Upper lobe of left lung (tissue), 6 donors: Measurements from ENCODE around the gene TAS2R7. TPM values are rescaled to one million over a fixed set of nuclear protein-coding genes. Genes with fewer than 3 reads are reported as not detected.
"Not testable (repeated sequence)": the region's sequence is repeated elsewhere in the genome, so short reads cannot be mapped to it uniquely, and the experiment has no call there.

Experiments
- ATAC-seq, 2 donors: fragments of 200-7000 bp; cut with Tn5 transposase; one replicate each; pipeline ENCODE4 v1.9.1; 2022; ENCODE audit warnings: mild to moderate bottlenecking in 2 of 2, moderate library complexity in 2 of 2; ENCODE audit not compliant: low FRiP score in 2 of 2
- DNase-seq, 2 donors: peaks; one replicate each; pipeline ENCODE4 v3.0.0-alpha.2; 2019 to 2020
- H3K27ac ChIP-seq, 4 donors: fragments of 200-600 bp; sonication (generic); one replicate each; pipeline ENCODE4 v1.5.1; 2016 to 2019
- H3K27me3 ChIP-seq, 4 donors: fragments of 200-600 bp; sonication (generic); one replicate each; pipeline ENCODE4 v1.5.1; 2017 to 2019
- H3K36me3 ChIP-seq, 4 donors: fragments of 200-600 bp; sonication (generic); one replicate each; pipeline ENCODE4 v1.5.1; 2016 to 2019
- H3K4me1 ChIP-seq, 4 donors: fragments of 200-600 bp; sonication (generic); one replicate each; pipeline ENCODE4 v1.5.1; 2018 to 2019
- H3K4me3 ChIP-seq, 4 donors: fragments of 200-600 bp; sonication (generic); one replicate each; pipeline ENCODE4 v1.5.1; 2017 to 2019; ENCODE audit warnings: mild to moderate bottlenecking in 2 of 4, moderate library complexity in 1 of 4
- H3K9me3 ChIP-seq, 4 donors: fragments of 200-600 bp; sonication (generic); one replicate each; pipeline ENCODE4 v1.5.1; 2018 to 2019
- CTCF ChIP-seq, 6 experiments: fragments of 450-650 bp in 4 of 6; fragments of 200-600 bp in 2 of 6; sonication (generic) in 2 of 6; IDR thresholded peaks; one replicate each; pipeline ENCODE4 v1.5.1; 2016 to 2019; ENCODE audit warnings: antibody characterized with exemption in 6 of 6
- EP300 ChIP-seq, 4 donors: sonication (generic); formaldehyde crosslinking; IDR thresholded peaks; one replicate each; pipeline ENCODE4 v1.5.1; 2017; ENCODE audit warnings: antibody characterized with exemption in 4 of 4, control low read depth in 2 of 4
- POLR2A ChIP-seq, 4 donors: fragments of 450-650 bp; IDR thresholded peaks; one replicate each; pipeline ENCODE4 v1.5.1; 2016 to 2017; ENCODE audit warnings: antibody characterized with exemption in 4 of 4, mild to moderate bottlenecking in 2 of 4
- POLR2AphosphoS5 ChIP-seq, 2 donors: sonication (generic); formaldehyde crosslinking; IDR thresholded peaks; one replicate each; pipeline ENCODE4 v1.5.1; 2017; ENCODE audit warnings: antibody characterized with exemption in 2 of 2
- whole genome bisulfite sequencing, 2 donors: methylation state at CpG; one replicate each; pipeline ENCODE4 v1.1.5; 2017 to 2018; 5-methylcytosine and 5-hydroxymethylcytosine counted together
- total RNA-seq, 6 donors: library from RNA; depleted of rRNA in 4 of 6; stranded (reverse); fragments of >200 nt in 4 of 6; gene quantifications; one replicate each; pipeline versions ENCODE4 v1.1.0 to v1.2.1, GENCODE V29; 2016 to 2021
- donor health status: DM: no; HTN: no; CAD: no; lungs with moderate emphysema.
- donor health status: DM: no; HTN: yes; CAD: no; lungs with severe emphysema.

Gene TAS2R7
- total RNA-seq, 6 donors from 2014 or later = 0.98 TPM; not detected in 5

- no peak for TF ChIP-seq CTCF (IDR thresholded peaks at IDR 0.05)
- no peak for TF ChIP-seq POLR2A (IDR thresholded peaks at IDR 0.05)
- no peak for TF ChIP-seq POLR2AphosphoS5 (IDR thresholded peaks at IDR 0.05)
- no peak for TF ChIP-seq EP300 (IDR thresholded peaks at IDR 0.05)
- H3K9me3 ChIP-seq = no peaks in the 10 kb centered on the region
- ATAC-seq (no peak), DNase-seq (no peak)
- no peak overlapping the region for H3K4me3 ChIP-seq
- H3K4me1 ChIP-seq = no peaks in the 10 kb centered on the region
- H3K27me3 ChIP-seq = no peaks in the 10 kb centered on the region
- H3K36me3 ChIP-seq = no peaks in the 10 kb centered on the region
- no peak overlapping the region for H3K27ac ChIP-seq
- 64 to 81% methylated on average over 2 of the region's 2 CpGs for WGBS, 2 donors
These were observed 8.2 kb downstream of the TAS2R7 start for GRCh38 chr12:10794222-10794621.

GRCh38 chr12:10791769-10792168 lies 10.7 kb downstream of the TAS2R7 start:
- H3K36me3 ChIP-seq, H3K4me3 ChIP-seq, ATAC-seq, H3K4me1 ChIP-seq, H3K27ac ChIP-seq, H3K27me3 ChIP-seq, H3K9me3 ChIP-seq: not testable (repeated sequence)
- 93 to 95% methylated on average over 4 of the region's 4 CpGs for WGBS, 2 donors
- peak in 1 of 2 donors; percentile 1 for DNase-seq

GRCh38 chr12:10783252-10783651 lies 19.2 kb downstream of the TAS2R7 start:
- TF ChIP-seq POLR2A (IDR thresholded peaks at IDR 0.05) = no peak
- no peak for TF ChIP-seq CTCF (IDR thresholded peaks at IDR 0.05)
- no peak for TF ChIP-seq POLR2AphosphoS5 (IDR thresholded peaks at IDR 0.05)
- no peak for TF ChIP-seq EP300 (IDR thresholded peaks at IDR 0.05)
- no peaks in the 10 kb centered on the region for H3K36me3 ChIP-seq
- H3K27me3 ChIP-seq = no peaks in the 10 kb centered on the region
- H3K27ac ChIP-seq = no peak overlapping the region
- DNase-seq (no peak), ATAC-seq (no peak)
- H3K4me1 ChIP-seq = no peaks in the 10 kb centered on the region
- 86 to 88% methylated on average over 5 of the region's 5 CpGs for WGBS, 2 donors
- H3K4me3 ChIP-seq = no peak overlapping the region
- H3K9me3 ChIP-seq = no peaks in the 10 kb centered on the region

- H3K27ac ChIP-seq = no peak overlapping the region
- H3K27me3 ChIP-seq = no peaks in the 10 kb centered on the region
These were observed 23.3 kb downstream of the TAS2R7 start for GRCh38 chr12:10779103-10779502.

GRCh38 chr12:10771132-10771733 lies 31.2 kb downstream of the TAS2R7 start:
- Histone ChIP-seq H3K4me1 (no peaks in the 10 kb centered on the region), H3K27me3 (no peaks in the 10 kb centered on the region), H3K4me3 (no peak overlapping the region), H3K27ac (no peak overlapping the region), H3K9me3 (no peaks in the 10 kb centered on the region), H3K36me3 (no peaks in the 10 kb centered on the region)
- DNase-seq = no peak
- WGBS, 2 donors = 0% methylated on average over 1 of the region's 1 CpG
- TF ChIP-seq EP300 (IDR thresholded peaks at IDR 0.05) (no peak), CTCF (IDR thresholded peaks at IDR 0.05) (peak; percentile 28 to 81 (median 62))
- ATAC-seq = peak in 1 of 2 donors; percentile 64

More at GRCh38 chr12:10779103-10779502, 23.3 kb downstream of the TAS2R7 start:
- DNase-seq (no peak), ATAC-seq (no peak)
- H3K4me3 ChIP-seq = no peak overlapping the region
- H3K4me1 ChIP-seq = no peaks in the 10 kb centered on the region
- H3K36me3 ChIP-seq = no peaks in the 10 kb centered on the region
- H3K9me3 ChIP-seq = no peaks in the 10 kb centered on the region
- WGBS, 2 donors = 84 to 85% methylated on average over 2 of the region's 2 CpGs
- TF ChIP-seq EP300 (IDR thresholded peaks at IDR 0.05) = no peak

- ATAC-seq = no peak
- Histone ChIP-seq H3K27me3 (no peaks in the 10 kb centered on the region), H3K4me1 (no peaks in the 10 kb centered on the region), H3K27ac (no peak overlapping the region), H3K4me3 (no peak overlapping the region), H3K9me3 (peaks cover 8 to 16% (median 13%) of the 10 kb centered on the region in 4 donors), H3K36me3 (no peaks in the 10 kb centered on the region)
- TF ChIP-seq POLR2AphosphoS5 (IDR thresholded peaks at IDR 0.05) (no peak), CTCF (IDR thresholded peaks at IDR 0.05) (no peak), POLR2A (IDR thresholded peaks at IDR 0.05) (no peak), EP300 (IDR thresholded peaks at IDR 0.05) (no peak)
- DNase-seq = no peak
- 22 to 32% methylated on average over 2 of the region's 2 CpGs for WGBS, 2 donors
These were observed 42.8 kb downstream of the TAS2R7 start for GRCh38 chr12:10759657-10760056.
